ENCODE measurements around the gene SHISA6.

- no peak for TF ChIP-seq CTCF (IDR thresholded peaks at IDR 0.05; ENCODE audit: poor library complexity, severe bottlenecking)
- no peak for TF ChIP-seq POLR2AphosphoS5 (IDR thresholded peaks at IDR 0.05)
- TF ChIP-seq EZH2 (IDR thresholded peaks at IDR 0.05; ENCODE audit: borderline replicate concordance, insufficient read depth, low read length, poor library complexity, severe bottlenecking), result no peak
- TF ChIP-seq TAF1 (IDR thresholded peaks at IDR 0.05; ENCODE audit: low read depth), result no peak
- TF ChIP-seq MXI1 (conservative IDR thresholded peaks at IDR 0.05; ENCODE audit: poor library complexity, severe bottlenecking), result no peak
- no peak for TF ChIP-seq EP300 (conservative IDR thresholded peaks at IDR 0.05; ENCODE audit: poor library complexity, severe bottlenecking)
Observed at GRCh38 chr17:11298401-11298800, 57.4 kb downstream of the SHISA6 start.
